ENCODE results near the gene SRPK3. TPM values are rescaled to one million over a fixed set of nuclear protein-coding genes. Genes with fewer than 3 reads are reported as not detected.

SRPK3 gene
- total RNA-seq, 1 donor from 2014 or later, result 4.5 TPM

- DNase-seq (ENCODE audit: low spot score in 2 of 2), result no peak
- Histone ChIP-seq H3K36me3 (no peaks in the 10 kb centered on the region), H3K9me3 (no peaks in the 10 kb centered on the region), H3K4me1 (peaks cover 0 to 8% of the 10 kb centered on the region in 2 donors), H3K27ac (no peak overlapping the region), H3K4me3 (no peak overlapping the region), H3K27me3 (no peaks in the 10 kb centered on the region)
- intact Hi-C loops (cut with DNase I), result no loop called here
- TF ChIP-seq CTCF (IDR thresholded peaks at IDR 0.05), result no peak
These were observed 19.0 kb upstream of the SRPK3 start for GRCh38 chrX:153761863-153762262.

GRCh38 chrX:153762626-153763173, 18.1 kb upstream of the SRPK3 start:
- intact Hi-C loops (cut with DNase I), result no loop called here
- H3K4me3 ChIP-seq, result no peak overlapping the region

GRCh38 chrX:153763298-153763932, 17.4 kb upstream of the SRPK3 start:
- Histone ChIP-seq H3K4me1 (peaks cover 0 to 8% of the 10 kb centered on the region in 2 donors), H3K4me3 (no peak overlapping the region), H3K36me3 (no peaks in the 10 kb centered on the region), H3K27me3 (no peaks in the 10 kb centered on the region), H3K27ac (no peak overlapping the region), H3K9me3 (no peaks in the 10 kb centered on the region)
- intact Hi-C loops (cut with DNase I), result no loop called here
- TF ChIP-seq CTCF (IDR thresholded peaks at IDR 0.05), result no peak
- DNase-seq (ENCODE audit: low spot score in 2 of 2), result no peak

More at GRCh38 chrX:153762626-153763173, 18.1 kb upstream of the SRPK3 start:
- TF ChIP-seq CTCF (IDR thresholded peaks at IDR 0.05), result no peak
- Histone ChIP-seq H3K9me3 (no peaks in the 10 kb centered on the region), H3K36me3 (no peaks in the 10 kb centered on the region), H3K4me1 (peaks cover 0 to 8% of the 10 kb centered on the region in 2 donors), H3K27me3 (no peaks in the 10 kb centered on the region), H3K27ac (no peak overlapping the region)
- DNase-seq (ENCODE audit: low spot score in 2 of 2), result no peak

- Histone ChIP-seq H3K9me3 (no peaks in the 10 kb centered on the region), H3K27me3 (no peaks in the 10 kb centered on the region), H3K4me3 (peak within 1 kb of the TSS; percentile 31 to 56), H3K27ac (peak within 1 kb of the TSS; percentile 58 to 59), H3K36me3 (no peaks in the 10 kb centered on the region), H3K4me1 (peaks cover 0 to 8% of the 10 kb centered on the region in 2 donors)
- TF ChIP-seq CTCF (IDR thresholded peaks at IDR 0.05), result peak; percentile 81 to 87 (median 82)
- intact Hi-C loops (cut with DNase I), result loop anchor here (1.0 kb wide), 1 partner anchor 189 kb away; no protein-coding TSS in a partner anchor
- DNase-seq (ENCODE audit: low spot score in 2 of 2), result peak; percentile 32 to 90
These were observed 16.7 kb upstream of the SRPK3 start, which contains the start of gene PLXNB3 for GRCh38 chrX:153763989-153764755. Gene PLXNB3 (plus strand): TSS chrX:153764249. CDS start chrX:153765536, 1,287 bp downstream.

GRCh38 chrX:153764786-153765137, 16.1 kb upstream of the SRPK3 start:
- Histone ChIP-seq H3K4me3 (peak overlapping the region; percentile 31 to 56), H3K27ac (peak overlapping the region; percentile 58 to 59), H3K27me3 (no peaks in the 10 kb centered on the region), H3K4me1 (peaks cover 0 to 8% of the 10 kb centered on the region in 2 donors), H3K36me3 (no peaks in the 10 kb centered on the region), H3K9me3 (no peaks in the 10 kb centered on the region)
- intact Hi-C loops (cut with DNase I), result loop anchor here (1.0 kb wide), 1 partner anchor 189 kb away; no protein-coding TSS in a partner anchor
- DNase-seq (ENCODE audit: low spot score in 2 of 2), result no peak
- no peak for TF ChIP-seq CTCF (IDR thresholded peaks at IDR 0.05)

Measured in ascending aorta (tissue), 2 donors.